Neural cell (in vitro differentiated cells): Measurements from ENCODE around the gene MIAT.
A peak's percentile ranks its signal among the peaks of the same experiment; 100 is the strongest.

Source experiments
- EP300 ChIP-seq: fragments of 450-650 bp; conservative IDR thresholded peaks from 2 replicates; pipeline ENCODE4 v1.6.1; 2014; ENCODE audit warnings: antibody characterized with exemption, mild to moderate bottlenecking, moderate library complexity; ENCODE audit not compliant: poor library complexity, severe bottlenecking
- EZH2 ChIP-seq: fragments of 200-600, 300-800 bp; shearing (Covaris generic), sonication (generic); IDR thresholded peaks from 2 replicates; pipeline ENCODE4 v1.6.1; 2014; ENCODE audit warnings: antibody characterized with exemption, low read length, borderline replicate concordance, mild to moderate bottlenecking; ENCODE audit not compliant: insufficient read depth, poor library complexity, severe bottlenecking
- MXI1 ChIP-seq: fragments of 450-650 bp; conservative IDR thresholded peaks from 2 replicates; pipeline ENCODE4 v1.6.1; 2014; ENCODE audit warnings: antibody characterized with exemption, mild to moderate bottlenecking; ENCODE audit not compliant: poor library complexity, severe bottlenecking
- POLR2AphosphoS5 ChIP-seq: IDR thresholded peaks from 2 replicates; pipeline ENCODE4 v1.6.1; 2012
- RAD21 ChIP-seq: fragments of 450-650 bp; conservative IDR thresholded peaks from 2 replicates; pipeline ENCODE4 v1.6.1; 2014; ENCODE audit warnings: antibody characterized with exemption, mild to moderate bottlenecking, moderate library complexity
- TF ChIP-seq, protein P1 (sequence below): fragments of 450-650 bp; IDR thresholded peaks from 2 replicates; pipeline ENCODE4 v1.5.1; 2014; ENCODE audit warnings: antibody characterized with exemption, mild to moderate bottlenecking, moderate library complexity; ENCODE audit not compliant: poor library complexity, severe bottlenecking
- TF ChIP-seq, protein P2 (sequence below): IDR thresholded peaks from 2 replicates; pipeline ENCODE4 v1.6.1; 2012; ENCODE audit warnings: borderline replicate concordance

DNA sequence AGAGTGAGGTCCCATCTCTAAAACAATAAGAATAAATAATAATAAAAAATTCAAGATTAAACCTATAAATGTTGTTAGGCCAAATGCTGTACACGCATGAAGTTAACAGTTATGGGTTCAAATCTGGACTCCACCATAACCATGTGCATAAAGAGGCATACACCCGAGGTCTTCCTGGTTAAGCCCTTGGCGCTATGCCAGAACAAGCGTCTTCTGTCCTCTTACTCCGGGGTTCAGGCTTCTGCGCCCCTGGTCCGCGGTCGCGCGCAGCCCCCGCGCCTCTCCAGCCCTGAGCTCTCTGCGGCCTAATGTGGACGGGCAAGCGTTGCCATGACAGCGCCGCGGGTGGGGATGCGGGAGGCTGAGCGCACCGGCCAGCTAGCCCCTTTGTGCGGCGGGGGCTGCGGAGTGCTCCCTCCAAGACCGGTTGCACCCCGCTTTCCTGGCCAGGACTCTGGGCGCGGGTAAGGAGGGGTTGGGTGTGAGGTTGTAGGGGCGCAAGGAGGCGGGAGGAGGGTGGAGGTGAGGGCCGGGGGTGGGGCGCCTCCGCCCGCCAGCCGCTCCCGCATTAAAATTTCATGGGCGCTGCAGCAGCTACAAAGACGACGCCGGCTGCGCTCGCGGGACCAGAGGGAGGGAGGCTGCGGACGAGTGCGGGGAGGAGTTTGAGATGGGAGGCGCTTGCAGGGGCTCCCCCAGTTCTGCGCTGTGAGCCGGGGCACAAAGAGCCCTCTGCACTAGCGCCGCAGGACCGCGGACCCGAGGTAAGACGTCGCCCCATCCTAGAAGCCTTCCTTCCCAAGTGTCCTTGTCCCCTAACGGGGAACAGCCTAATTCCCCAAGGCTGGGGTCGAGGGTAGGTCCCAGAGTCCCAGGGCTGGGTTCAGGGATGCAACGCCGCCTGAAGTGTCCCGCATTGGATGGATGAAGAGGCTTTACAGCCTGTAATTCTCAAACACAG is at the start of gene MIAT:
- TF ChIP-seq, protein P1, sequence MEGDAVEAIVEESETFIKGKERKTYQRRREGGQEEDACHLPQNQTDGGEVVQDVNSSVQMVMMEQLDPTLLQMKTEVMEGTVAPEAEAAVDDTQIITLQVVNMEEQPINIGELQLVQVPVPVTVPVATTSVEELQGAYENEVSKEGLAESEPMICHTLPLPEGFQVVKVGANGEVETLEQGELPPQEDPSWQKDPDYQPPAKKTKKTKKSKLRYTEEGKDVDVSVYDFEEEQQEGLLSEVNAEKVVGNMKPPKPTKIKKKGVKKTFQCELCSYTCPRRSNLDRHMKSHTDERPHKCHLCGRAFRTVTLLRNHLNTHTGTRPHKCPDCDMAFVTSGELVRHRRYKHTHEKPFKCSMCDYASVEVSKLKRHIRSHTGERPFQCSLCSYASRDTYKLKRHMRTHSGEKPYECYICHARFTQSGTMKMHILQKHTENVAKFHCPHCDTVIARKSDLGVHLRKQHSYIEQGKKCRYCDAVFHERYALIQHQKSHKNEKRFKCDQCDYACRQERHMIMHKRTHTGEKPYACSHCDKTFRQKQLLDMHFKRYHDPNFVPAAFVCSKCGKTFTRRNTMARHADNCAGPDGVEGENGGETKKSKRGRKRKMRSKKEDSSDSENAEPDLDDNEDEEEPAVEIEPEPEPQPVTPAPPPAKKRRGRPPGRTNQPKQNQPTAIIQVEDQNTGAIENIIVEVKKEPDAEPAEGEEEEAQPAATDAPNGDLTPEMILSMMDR, result no peak
- TF ChIP-seq RAD21 (peak; percentile 33), EP300 (peak; percentile 46), EZH2 (no peak), POLR2AphosphoS5 (peak; percentile 81), MXI1 (peak; percentile 38)
- TF ChIP-seq, protein P2, sequence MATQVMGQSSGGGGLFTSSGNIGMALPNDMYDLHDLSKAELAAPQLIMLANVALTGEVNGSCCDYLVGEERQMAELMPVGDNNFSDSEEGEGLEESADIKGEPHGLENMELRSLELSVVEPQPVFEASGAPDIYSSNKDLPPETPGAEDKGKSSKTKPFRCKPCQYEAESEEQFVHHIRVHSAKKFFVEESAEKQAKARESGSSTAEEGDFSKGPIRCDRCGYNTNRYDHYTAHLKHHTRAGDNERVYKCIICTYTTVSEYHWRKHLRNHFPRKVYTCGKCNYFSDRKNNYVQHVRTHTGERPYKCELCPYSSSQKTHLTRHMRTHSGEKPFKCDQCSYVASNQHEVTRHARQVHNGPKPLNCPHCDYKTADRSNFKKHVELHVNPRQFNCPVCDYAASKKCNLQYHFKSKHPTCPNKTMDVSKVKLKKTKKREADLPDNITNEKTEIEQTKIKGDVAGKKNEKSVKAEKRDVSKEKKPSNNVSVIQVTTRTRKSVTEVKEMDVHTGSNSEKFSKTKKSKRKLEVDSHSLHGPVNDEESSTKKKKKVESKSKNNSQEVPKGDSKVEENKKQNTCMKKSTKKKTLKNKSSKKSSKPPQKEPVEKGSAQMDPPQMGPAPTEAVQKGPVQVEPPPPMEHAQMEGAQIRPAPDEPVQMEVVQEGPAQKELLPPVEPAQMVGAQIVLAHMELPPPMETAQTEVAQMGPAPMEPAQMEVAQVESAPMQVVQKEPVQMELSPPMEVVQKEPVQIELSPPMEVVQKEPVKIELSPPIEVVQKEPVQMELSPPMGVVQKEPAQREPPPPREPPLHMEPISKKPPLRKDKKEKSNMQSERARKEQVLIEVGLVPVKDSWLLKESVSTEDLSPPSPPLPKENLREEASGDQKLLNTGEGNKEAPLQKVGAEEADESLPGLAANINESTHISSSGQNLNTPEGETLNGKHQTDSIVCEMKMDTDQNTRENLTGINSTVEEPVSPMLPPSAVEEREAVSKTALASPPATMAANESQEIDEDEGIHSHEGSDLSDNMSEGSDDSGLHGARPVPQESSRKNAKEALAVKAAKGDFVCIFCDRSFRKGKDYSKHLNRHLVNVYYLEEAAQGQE, result peak; percentile 90
